ENCODE data around the gene ANKZF1.

GRCh38 chr2:219182331-219183150 is 47.1 kb upstream of the ANKZF1 start:
- TF ChIP-seq CTCF (IDR thresholded peaks at IDR 0.05; ENCODE audit: borderline replicate concordance, extremely low read depth, low read length, poor library complexity, severe bottlenecking) (no peak), EZH2 (IDR thresholded peaks at IDR 0.05; ENCODE audit: borderline replicate concordance, low read depth, low read length, severe bottlenecking) (no peak)

All from DND-41 (cell line).